K562 (cell line): Measurements from ENCODE around the gene SORT1. TPM values are rescaled to one million over a fixed set of nuclear protein-coding genes. Genes with fewer than 3 reads are reported as not detected.

Source experiments
- ATAC-seq: fragments of 200-7000 bp; cut with Tn5 transposase; 3 replicates; pipeline ENCODE4 v1.9.1; 2020; ENCODE audit warnings: moderate library complexity
- BruUV-seq: library from RNA; stranded (reverse); fragments of 400-500 nt; replicated peaks from 2 replicates; lab custom pipeline; 2021; lab: Mats Ljungman, UMichigan
- CTCF ChIA-PET: fragments of 300-600 bp; formaldehyde crosslinking; extraction: SDS; loops from one replicate; lab custom pipeline; 2021; ENCODE audit warnings: low intra/inter-chr PET ratio; lab: Yijun Ruan, JAX
- POLR2A ChIA-PET: fragments of 300-600, 350-650 bp; sonication (Branson Sonifier 250); formaldehyde crosslinking; extraction: SDS; loops from one replicate; lab custom pipeline; 2021; ENCODE audit warnings: antibody characterized with exemption, inconsistent platforms; lab: Yijun Ruan, JAX
- DNase-seq, 4 experiments: peaks; one replicate each; pipeline versions ENCODE4 v3.0.0 to v3.0.0-alpha.2; 2011 to 2018; ENCODE audit warnings: low spot score in 3 of 4, mixed read lengths in 3 of 4; ENCODE audit errors: extremely low read depth in 1 of 4
- FAIRE-seq: peaks from 2 replicates; lab custom pipeline; 2011; peaks lifted over from hg19 to GRCh38; lab: Jason Lieb, UNC
- H2AFZ ChIP-seq: 2 replicates; pipeline ENCODE4 v1.6.0; 2011; ENCODE audit warnings: low read depth, low read length, control low read depth, inconsistent platforms
- H3K27ac ChIP-seq: fragments of 200-600 bp; 3 replicates; pipeline ENCODE4 v1.8.0; 2011; ENCODE audit warnings: low read depth, mild to moderate bottlenecking, control low read depth, inconsistent platforms, low read length, moderate library complexity, mixed read lengths; ENCODE audit errors: extremely low read depth
- H3K27me3 ChIP-seq, 2 experiments: fragments of 300-600 bp in 1 of 2; 2 replicates in 1 of 2; 3 replicates in 1 of 2; pipeline versions ENCODE4 v1.6.0 to v1.8.0; 2011; ENCODE audit warnings: inconsistent platforms in 2 of 2, low read length in 2 of 2, mild to moderate bottlenecking in 1 of 2, mixed read lengths in 1 of 2, moderate library complexity in 1 of 2; ENCODE audit not compliant: control insufficient read depth in 2 of 2, insufficient read depth in 2 of 2
- H3K36me3 ChIP-seq: fragments of 300-600 bp; 3 replicates; pipeline ENCODE4 v1.8.0; 2011; ENCODE audit warnings: mild to moderate bottlenecking, low read length, inconsistent platforms; ENCODE audit not compliant: control insufficient read depth, insufficient read depth
- H3K4me1 ChIP-seq, 2 experiments: fragments of 200-600 bp in 1 of 2; replicated peaks in 1 of 2; 2 replicates in 1 of 2; 3 replicates in 1 of 2; pipeline versions ENCODE4 v1.5.1 to v1.8.0; 2011; ENCODE audit warnings: inconsistent platforms in 2 of 2, low read length in 2 of 2, mild to moderate bottlenecking in 1 of 2, mixed read lengths in 1 of 2, moderate library complexity in 1 of 2; ENCODE audit not compliant: control insufficient read depth in 2 of 2, insufficient read depth in 2 of 2
- H3K4me2 ChIP-seq: 2 replicates; pipeline ENCODE4 v1.6.1; 2011; ENCODE audit warnings: low read length, control low read depth, inconsistent platforms, mixed read lengths; ENCODE audit not compliant: insufficient read depth
- H3K4me3 ChIP-seq: fragments of 200-600 bp; sonication (generic), shearing (Covaris generic); 2 replicates; pipeline ENCODE4 v1.5.1; 2016; ENCODE audit warnings: control low read depth, inconsistent platforms
- H3K79me2 ChIP-seq: fragments of 200-600 bp; 3 replicates; pipeline ENCODE4 v1.8.0; 2011; ENCODE audit warnings: low read length, inconsistent platforms; ENCODE audit not compliant: control insufficient read depth, insufficient read depth
- H3K9ac ChIP-seq, 2 experiments: 2 replicates each; pipeline versions ENCODE4 v1.6.0 to v1.6.1; 2011; ENCODE audit warnings: low read depth in 2 of 2, low read length in 2 of 2, control low read depth in 1 of 2, inconsistent platforms in 1 of 2, mild to moderate bottlenecking in 1 of 2, mixed read lengths in 1 of 2; ENCODE audit not compliant: insufficient read depth in 1 of 2
- H3K9me1 ChIP-seq: one replicate; pipeline ENCODE4 v1.6.0; 2011; ENCODE audit warnings: inconsistent platforms, mild to moderate bottlenecking, low read length, moderate library complexity; ENCODE audit not compliant: control insufficient read depth, insufficient read depth
- H3K9me3 ChIP-seq: replicated peaks from 2 replicates; pipeline ENCODE4 v1.5.1; 2011; ENCODE audit warnings: low read depth, low read length, inconsistent platforms; ENCODE audit not compliant: control insufficient read depth, insufficient read depth
- H4K20me1 ChIP-seq: replicated peaks from 2 replicates; pipeline ENCODE4 v1.6.1; 2011; ENCODE audit warnings: low read length, inconsistent platforms, mixed read lengths; ENCODE audit not compliant: control insufficient read depth, insufficient read depth
- FIP1L1 ChIP-seq: fragments of 200-400 bp; formaldehyde crosslinking; IDR thresholded peaks from 2 replicates; pipeline ENCODE4 v1.6.1; 2018; ENCODE audit warnings: mild to moderate bottlenecking, low read depth, low read length; ENCODE audit not compliant: poor library complexity, severe bottlenecking
- HCFC1 ChIP-seq: IDR thresholded peaks from 2 replicates; pipeline ENCODE4 v1.6.1; 2012; ENCODE audit warnings: low read depth, low read length, improper control_type of control experiment
- POLR2G ChIP-seq: fragments of 200-400 bp; formaldehyde crosslinking; IDR thresholded peaks from 2 replicates; pipeline ENCODE4 v1.6.1; 2017; ENCODE audit warnings: low read depth, mild to moderate bottlenecking, antibody characterized with exemption, low read length, moderate library complexity
- YBX1 ChIP-seq: fragments of 450-650 bp; IDR thresholded peaks from 2 replicates; pipeline ENCODE4 v1.7.1; 2016; ENCODE audit warnings: mild to moderate bottlenecking
- WGBS: fragments of 100-300 bp; shearing (Covaris generic); methylation state at CpG from one replicate; pipeline ENCODE4 v1.1.6; 2016; ENCODE audit warnings: low coverage, mixed read lengths; ENCODE audit not compliant: insufficient coverage; ENCODE audit errors: missing lambda C conversion rate; 5-methylcytosine and 5-hydroxymethylcytosine counted together
- in situ Hi-C: fragments of 300-500 bp; cut with MboI; formaldehyde crosslinking; loops from 4 replicates; pipeline ENCODE4 v1.15.0; 2018; ENCODE audit warnings: inconsistent platforms, mixed read lengths
- intact Hi-C: fragments of 100-400 bp; cut with micrococcal nuclease; formaldehyde crosslinking; loops from 2 replicates; pipeline ENCODE4 v1.14.2; 2022
- polyA plus RNA-seq, 8 experiments: library from polyadenylated mRNA; depleted of rRNA in 4 of 8; stranded (reverse) in 5 of 8; unstranded in 3 of 8; fragments of >200 nt; fragmentation: Nextera tagmentation in 2 of 8; fragmentation: Illumina TruSeq in 1 of 8; extraction: Ambion mirVana in 2 of 8; extraction: Trizol in 1 of 8; gene quantifications; 2 replicates each; pipeline versions ENCODE4 v1.2.1 to v1.2.3, GENCODE V29; 2011 to 2014; ENCODE audit warnings: inconsistent platforms in 1 of 8, missing spikeins in 1 of 8
- total RNA-seq, 7 experiments: library from RNA; depleted of rRNA in 6 of 7; stranded (reverse); fragments of >200 nt in 6 of 7; fragmentation: Illumina TruSeq in 2 of 7; extraction: Trizol in 2 of 7; gene quantifications; 2 replicates each; pipeline versions ENCODE4 v1.2.1 to v1.2.3, GENCODE V29; 2011 to 2021; ENCODE audit warnings: low replicate concordance in 1 of 7
- TF ChIP-seq, protein P1 (sequence below): sonication (generic); formaldehyde crosslinking; IDR thresholded peaks from 2 replicates; pipeline ENCODE4 v1.9.0; 2022; ENCODE audit warnings: mild to moderate bottlenecking, missing genetic modification reagents

The SORT1 gene
- total and polyA plus RNA-seq, 9 of the 15 experiments (the other 6 are each of a cell fraction or from before 2014, with no cell fraction given), result 27.4 to 112 (median 65.0) TPM

DNA sequence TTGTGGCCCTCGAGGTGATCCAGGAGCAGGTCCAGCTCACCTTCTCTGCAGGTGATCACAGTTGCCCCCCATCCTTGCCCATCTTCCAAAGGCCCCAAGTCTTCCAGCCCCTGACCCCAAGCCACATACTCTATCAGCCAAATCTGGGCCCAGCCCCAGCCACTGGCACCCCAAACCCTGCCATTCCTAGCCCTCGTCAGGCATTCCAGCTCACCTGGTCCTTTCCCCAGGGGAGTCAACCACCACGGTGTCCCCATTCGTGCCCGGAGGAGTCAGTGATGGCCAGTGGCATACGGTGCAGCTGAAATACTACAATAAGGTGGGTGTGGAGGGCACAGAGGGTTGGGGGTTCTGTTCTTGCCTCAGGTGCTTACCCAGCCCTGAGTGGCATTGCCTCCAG, 136.1 kb downstream of the SORT1 start:
- no peak for TF ChIP-seq HCFC1
- TF ChIP-seq, protein P1, sequence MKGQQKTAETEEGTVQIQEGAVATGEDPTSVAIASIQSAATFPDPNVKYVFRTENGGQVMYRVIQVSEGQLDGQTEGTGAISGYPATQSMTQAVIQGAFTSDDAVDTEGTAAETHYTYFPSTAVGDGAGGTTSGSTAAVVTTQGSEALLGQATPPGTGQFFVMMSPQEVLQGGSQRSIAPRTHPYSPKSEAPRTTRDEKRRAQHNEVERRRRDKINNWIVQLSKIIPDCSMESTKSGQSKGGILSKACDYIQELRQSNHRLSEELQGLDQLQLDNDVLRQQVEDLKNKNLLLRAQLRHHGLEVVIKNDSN (CRISPR knock-in tag), result peak; percentile 6; the same call in 1 of the 2 replicates
- H3K9me3 ChIP-seq, result no peaks in the 10 kb centered on the region
- H2AFZ ChIP-seq, result no peak overlapping the region
- no peaks in the 10 kb centered on the region for H3K27me3 ChIP-seq
- H3K79me2 ChIP-seq, result no peaks in the 10 kb centered on the region
- H3K4me3 ChIP-seq, result no peak overlapping the region
- in situ Hi-C loops, result loop anchor here (5.0 kb wide), 2 partner anchors 141 to 271 kb away; no protein-coding TSS in a partner anchor
- no TSS peak for BruUV-seq
- ATAC-seq (no peak), FAIRE-seq (no peak), DNase-seq (no peak)
- CTCF ChIA-PET, result interaction anchor here (3.7 to 5.5 kb wide), 2 partner anchors 138 to 271 kb away, joined by 32 to 91 read pairs; partner anchors contain the start of gene SORT1
- peaks cover 39% of the 10 kb centered on the region; the same call in 2 of the 3 replicates for H3K36me3 ChIP-seq
- H4K20me1 ChIP-seq, result no peaks in the 10 kb centered on the region
- intact Hi-C loops, result loop anchor here (10.0 kb wide), 1 partner anchor 147 kb away; the partner anchor contains the start of gene ELAPOR1
- H3K9ac ChIP-seq, result no peak overlapping the region
- no peaks in the 10 kb centered on the region for H3K9me1 ChIP-seq
- H3K27ac ChIP-seq, result no peak overlapping the region
- 65% methylated on average over 6 of the region's 6 CpGs for WGBS
- POLR2A ChIA-PET, result interaction anchor here (1.4 kb wide), 1 partner anchor 137 kb away, joined by 9 read pairs; the partner anchor contains the start of gene SORT1
- H3K4me2 ChIP-seq, result no peak overlapping the region
- peaks cover 0 to 45% of the 10 kb centered on the region in 2 experiments; a peak in 2 of 5 replicates for H3K4me1 ChIP-seq

DNA sequence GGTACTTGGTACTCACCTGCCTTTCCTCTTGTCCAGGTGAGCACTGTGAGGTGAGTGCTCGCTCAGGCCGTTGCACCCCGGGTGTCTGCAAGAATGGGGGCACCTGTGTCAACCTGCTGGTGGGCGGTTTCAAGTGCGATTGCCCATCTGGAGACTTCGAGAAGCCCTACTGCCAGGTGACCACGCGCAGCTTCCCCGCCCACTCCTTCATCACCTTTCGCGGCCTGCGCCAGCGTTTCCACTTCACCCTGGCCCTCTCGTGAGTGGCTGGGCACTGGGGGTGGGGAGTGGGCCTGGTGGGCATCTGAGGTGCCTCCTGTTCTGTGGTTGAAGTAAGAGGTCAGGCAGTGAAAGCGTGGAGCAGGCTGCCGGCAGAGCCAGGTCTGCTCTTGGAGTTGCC, 136.7 kb downstream of the SORT1 start:
- ChIA-PET POLR2A (no interaction called here), CTCF (interaction anchor here (5.5 kb wide), 1 partner anchor 139 kb away, joined by 91 read pairs; the partner anchor contains the start of gene SORT1)
- peak overlapping the region in 1 of 2 experiments; percentile 3; a peak in 1 of 4 replicates for H3K9ac ChIP-seq
- intact Hi-C loops, result loop anchor here (10.0 kb wide), 1 partner anchor 146 kb away; the partner anchor contains the start of gene ELAPOR1
- no peak overlapping the region for H2AFZ ChIP-seq
- peaks cover 38% of the 10 kb centered on the region; the same call in 2 of the 3 replicates for H3K36me3 ChIP-seq
- peaks cover 4% of the 10 kb centered on the region; the same call in 2 of the 3 replicates for H3K79me2 ChIP-seq
- no peaks in the 10 kb centered on the region for H4K20me1 ChIP-seq
- H3K4me1 ChIP-seq, result peaks cover 4 to 48% of the 10 kb centered on the region in 2 experiments; a peak in 4 of 5 replicates
- no peak overlapping the region for H3K4me3 ChIP-seq
- in situ Hi-C loops, result loop anchor here (5.0 kb wide), 2 partner anchors 141 to 271 kb away; no protein-coding TSS in a partner anchor
- FAIRE-seq (no peak), DNase-seq (no peak), ATAC-seq (no peak)
- no peaks in the 10 kb centered on the region for H3K27me3 ChIP-seq
- TF ChIP-seq POLR2G, result 0 out of 2 replicates have a peak, but pooled peaks have one; percentile 28
- no peak for TF ChIP-seq YBX1
- TF ChIP-seq FIP1L1, result no peak
- H3K4me2 ChIP-seq, result no peak overlapping the region
- H3K9me1 ChIP-seq, result no peaks in the 10 kb centered on the region
- WGBS, result 73% methylated on average over 15 of the region's 16 CpGs
- BruUV-seq, result no TSS peak
- no peaks in the 10 kb centered on the region for H3K9me3 ChIP-seq
- no peak overlapping the region for H3K27ac ChIP-seq
